ENCODE measurements around the gene MYBPHL. TPM values are rescaled to one million over a fixed set of nuclear protein-coding genes. Genes with fewer than 3 reads are reported as not detected.

The MYBPHL gene
- total and polyA plus RNA-seq, 2 of the 13 experiments (the other 11 are each of a cell fraction or from before 2014, with no cell fraction given) = 3.7 to 3.8 TPM

DNA sequence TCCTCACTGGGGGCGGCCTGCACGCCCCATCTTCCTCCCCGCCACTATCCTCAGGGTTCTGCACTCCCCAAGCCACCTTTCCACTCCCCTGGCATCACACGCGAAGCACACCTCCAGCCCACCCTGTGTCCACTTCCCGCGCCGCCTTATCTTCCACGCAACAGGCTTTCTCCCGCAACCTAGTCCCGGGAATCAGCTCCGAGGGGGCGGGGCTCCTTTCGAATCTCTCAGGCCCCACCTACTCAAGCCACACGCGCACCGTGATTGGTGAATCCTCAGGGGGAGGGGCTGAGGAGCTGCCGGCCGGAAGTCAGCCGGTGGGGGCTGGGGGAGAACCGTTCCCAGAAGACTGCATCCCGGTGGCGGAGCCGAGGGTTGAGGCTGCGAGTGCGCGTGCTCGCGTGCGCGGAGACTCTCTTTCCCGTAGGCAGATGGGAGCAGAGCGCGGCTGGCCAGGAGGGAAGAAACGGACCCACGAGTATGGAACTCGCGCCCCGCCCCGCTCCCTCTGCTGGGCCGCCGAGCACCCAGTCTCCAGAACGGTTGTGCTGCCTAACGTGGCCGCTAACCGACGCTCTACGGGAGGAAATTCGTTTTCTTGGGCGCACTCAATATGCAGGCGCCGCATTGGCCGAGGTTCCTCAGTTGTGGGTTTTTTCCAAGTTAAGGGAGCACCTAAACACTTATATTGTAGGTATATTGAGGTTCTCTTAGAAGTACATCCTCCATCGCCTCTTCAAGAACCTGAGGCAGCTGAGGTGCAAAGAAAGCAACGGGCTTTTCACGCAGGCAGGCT lies 23.7 kb downstream of the MYBPHL start, which contains the start of gene PSRC1 (continued):
- TF ChIP-seq, protein P1, sequence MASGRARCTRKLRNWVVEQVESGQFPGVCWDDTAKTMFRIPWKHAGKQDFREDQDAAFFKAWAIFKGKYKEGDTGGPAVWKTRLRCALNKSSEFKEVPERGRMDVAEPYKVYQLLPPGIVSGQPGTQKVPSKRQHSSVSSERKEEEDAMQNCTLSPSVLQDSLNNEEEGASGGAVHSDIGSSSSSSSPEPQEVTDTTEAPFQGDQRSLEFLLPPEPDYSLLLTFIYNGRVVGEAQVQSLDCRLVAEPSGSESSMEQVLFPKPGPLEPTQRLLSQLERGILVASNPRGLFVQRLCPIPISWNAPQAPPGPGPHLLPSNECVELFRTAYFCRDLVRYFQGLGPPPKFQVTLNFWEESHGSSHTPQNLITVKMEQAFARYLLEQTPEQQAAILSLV (CRISPR knock-in tag; IDR thresholded peaks at IDR 0.05; ENCODE audit: borderline replicate concordance) = no peak; the same call in 1 of the 2 replicates
- no peak for TF ChIP-seq ZNF567 (CRISPR knock-in tag; IDR thresholded peaks at IDR 0.05; ENCODE audit: borderline replicate concordance)
- TF ChIP-seq, protein P2, sequence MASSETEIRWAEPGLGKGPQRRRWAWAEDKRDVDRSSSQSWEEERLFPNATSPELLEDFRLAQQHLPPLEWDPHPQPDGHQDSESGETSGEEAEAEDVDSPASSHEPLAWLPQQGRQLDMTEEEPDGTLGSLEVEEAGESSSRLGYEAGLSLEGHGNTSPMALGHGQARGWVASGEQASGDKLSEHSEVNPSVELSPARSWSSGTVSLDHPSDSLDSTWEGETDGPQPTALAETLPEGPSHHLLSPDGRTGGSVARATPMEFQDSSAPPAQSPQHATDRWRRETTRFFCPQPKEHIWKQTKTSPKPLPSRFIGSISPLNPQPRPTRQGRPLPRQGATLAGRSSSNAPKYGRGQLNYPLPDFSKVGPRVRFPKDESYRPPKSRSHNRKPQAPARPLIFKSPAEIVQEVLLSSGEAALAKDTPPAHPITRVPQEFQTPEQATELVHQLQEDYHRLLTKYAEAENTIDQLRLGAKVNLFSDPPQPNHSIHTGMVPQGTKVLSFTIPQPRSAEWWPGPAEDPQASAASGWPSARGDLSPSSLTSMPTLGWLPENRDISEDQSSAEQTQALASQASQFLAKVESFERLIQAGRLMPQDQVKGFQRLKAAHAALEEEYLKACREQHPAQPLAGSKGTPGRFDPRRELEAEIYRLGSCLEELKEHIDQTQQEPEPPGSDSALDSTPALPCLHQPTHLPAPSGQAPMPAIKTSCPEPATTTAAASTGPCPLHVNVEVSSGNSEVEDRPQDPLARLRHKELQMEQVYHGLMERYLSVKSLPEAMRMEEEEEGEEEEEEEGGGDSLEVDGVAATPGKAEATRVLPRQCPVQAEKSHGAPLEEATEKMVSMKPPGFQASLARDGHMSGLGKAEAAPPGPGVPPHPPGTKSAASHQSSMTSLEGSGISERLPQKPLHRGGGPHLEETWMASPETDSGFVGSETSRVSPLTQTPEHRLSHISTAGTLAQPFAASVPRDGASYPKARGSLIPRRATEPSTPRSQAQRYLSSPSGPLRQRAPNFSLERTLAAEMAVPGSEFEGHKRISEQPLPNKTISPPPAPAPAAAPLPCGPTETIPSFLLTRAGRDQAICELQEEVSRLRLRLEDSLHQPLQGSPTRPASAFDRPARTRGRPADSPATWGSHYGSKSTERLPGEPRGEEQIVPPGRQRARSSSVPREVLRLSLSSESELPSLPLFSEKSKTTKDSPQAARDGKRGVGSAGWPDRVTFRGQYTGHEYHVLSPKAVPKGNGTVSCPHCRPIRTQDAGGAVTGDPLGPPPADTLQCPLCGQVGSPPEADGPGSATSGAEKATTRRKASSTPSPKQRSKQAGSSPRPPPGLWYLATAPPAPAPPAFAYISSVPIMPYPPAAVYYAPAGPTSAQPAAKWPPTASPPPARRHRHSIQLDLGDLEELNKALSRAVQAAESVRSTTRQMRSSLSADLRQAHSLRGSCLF (CRISPR knock-in tag; IDR thresholded peaks at IDR 0.05; ENCODE audit: borderline replicate concordance) = no peak
- TF ChIP-seq GPN1 (CRISPR knock-in tag; IDR thresholded peaks at IDR 0.05; ENCODE audit: borderline replicate concordance) = no peak
- TF ChIP-seq, protein P3, sequence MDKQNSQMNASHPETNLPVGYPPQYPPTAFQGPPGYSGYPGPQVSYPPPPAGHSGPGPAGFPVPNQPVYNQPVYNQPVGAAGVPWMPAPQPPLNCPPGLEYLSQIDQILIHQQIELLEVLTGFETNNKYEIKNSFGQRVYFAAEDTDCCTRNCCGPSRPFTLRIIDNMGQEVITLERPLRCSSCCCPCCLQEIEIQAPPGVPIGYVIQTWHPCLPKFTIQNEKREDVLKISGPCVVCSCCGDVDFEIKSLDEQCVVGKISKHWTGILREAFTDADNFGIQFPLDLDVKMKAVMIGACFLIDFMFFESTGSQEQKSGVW (CRISPR knock-in tag; IDR thresholded peaks at IDR 0.05; ENCODE audit: borderline replicate concordance) = no peak
- TF ChIP-seq, protein P4, sequence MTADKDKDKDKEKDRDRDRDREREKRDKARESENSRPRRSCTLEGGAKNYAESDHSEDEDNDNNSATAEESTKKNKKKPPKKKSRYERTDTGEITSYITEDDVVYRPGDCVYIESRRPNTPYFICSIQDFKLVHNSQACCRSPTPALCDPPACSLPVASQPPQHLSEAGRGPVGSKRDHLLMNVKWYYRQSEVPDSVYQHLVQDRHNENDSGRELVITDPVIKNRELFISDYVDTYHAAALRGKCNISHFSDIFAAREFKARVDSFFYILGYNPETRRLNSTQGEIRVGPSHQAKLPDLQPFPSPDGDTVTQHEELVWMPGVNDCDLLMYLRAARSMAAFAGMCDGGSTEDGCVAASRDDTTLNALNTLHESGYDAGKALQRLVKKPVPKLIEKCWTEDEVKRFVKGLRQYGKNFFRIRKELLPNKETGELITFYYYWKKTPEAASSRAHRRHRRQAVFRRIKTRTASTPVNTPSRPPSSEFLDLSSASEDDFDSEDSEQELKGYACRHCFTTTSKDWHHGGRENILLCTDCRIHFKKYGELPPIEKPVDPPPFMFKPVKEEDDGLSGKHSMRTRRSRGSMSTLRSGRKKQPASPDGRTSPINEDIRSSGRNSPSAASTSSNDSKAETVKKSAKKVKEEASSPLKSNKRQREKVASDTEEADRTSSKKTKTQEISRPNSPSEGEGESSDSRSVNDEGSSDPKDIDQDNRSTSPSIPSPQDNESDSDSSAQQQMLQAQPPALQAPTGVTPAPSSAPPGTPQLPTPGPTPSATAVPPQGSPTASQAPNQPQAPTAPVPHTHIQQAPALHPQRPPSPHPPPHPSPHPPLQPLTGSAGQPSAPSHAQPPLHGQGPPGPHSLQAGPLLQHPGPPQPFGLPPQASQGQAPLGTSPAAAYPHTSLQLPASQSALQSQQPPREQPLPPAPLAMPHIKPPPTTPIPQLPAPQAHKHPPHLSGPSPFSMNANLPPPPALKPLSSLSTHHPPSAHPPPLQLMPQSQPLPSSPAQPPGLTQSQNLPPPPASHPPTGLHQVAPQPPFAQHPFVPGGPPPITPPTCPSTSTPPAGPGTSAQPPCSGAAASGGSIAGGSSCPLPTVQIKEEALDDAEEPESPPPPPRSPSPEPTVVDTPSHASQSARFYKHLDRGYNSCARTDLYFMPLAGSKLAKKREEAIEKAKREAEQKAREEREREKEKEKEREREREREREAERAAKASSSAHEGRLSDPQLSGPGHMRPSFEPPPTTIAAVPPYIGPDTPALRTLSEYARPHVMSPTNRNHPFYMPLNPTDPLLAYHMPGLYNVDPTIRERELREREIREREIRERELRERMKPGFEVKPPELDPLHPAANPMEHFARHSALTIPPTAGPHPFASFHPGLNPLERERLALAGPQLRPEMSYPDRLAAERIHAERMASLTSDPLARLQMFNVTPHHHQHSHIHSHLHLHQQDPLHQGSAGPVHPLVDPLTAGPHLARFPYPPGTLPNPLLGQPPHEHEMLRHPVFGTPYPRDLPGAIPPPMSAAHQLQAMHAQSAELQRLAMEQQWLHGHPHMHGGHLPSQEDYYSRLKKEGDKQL (CRISPR knock-in tag; IDR thresholded peaks at IDR 0.05; ENCODE audit: low read depth) = peak; percentile 23; the same call in 1 of the 2 replicates
- TF ChIP-seq ARNTL (CRISPR knock-in tag; IDR thresholded peaks at IDR 0.05) = no peak; the same call in 1 of the 2 replicates
- TF ChIP-seq, protein P5, sequence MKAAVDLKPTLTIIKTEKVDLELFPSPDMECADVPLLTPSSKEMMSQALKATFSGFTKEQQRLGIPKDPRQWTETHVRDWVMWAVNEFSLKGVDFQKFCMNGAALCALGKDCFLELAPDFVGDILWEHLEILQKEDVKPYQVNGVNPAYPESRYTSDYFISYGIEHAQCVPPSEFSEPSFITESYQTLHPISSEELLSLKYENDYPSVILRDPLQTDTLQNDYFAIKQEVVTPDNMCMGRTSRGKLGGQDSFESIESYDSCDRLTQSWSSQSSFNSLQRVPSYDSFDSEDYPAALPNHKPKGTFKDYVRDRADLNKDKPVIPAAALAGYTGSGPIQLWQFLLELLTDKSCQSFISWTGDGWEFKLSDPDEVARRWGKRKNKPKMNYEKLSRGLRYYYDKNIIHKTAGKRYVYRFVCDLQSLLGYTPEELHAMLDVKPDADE (CRISPR knock-in tag; IDR thresholded peaks at IDR 0.05) = no peak; the same call in 1 of the 2 replicates
- TF ChIP-seq ZZZ3 (CRISPR knock-in tag; IDR thresholded peaks at IDR 0.05; ENCODE audit: borderline replicate concordance) = no peak; the same call in 1 of the 2 replicates
- TF ChIP-seq KLF15 (CRISPR knock-in tag; IDR thresholded peaks at IDR 0.05; ENCODE audit: borderline replicate concordance) = 0 out of 2 replicates have a peak, but pooled peaks have one; percentile 29
- no peak; the same call in 1 of the 2 replicates for TF ChIP-seq SRY (CRISPR knock-in tag; IDR thresholded peaks at IDR 0.05)
- peak; percentile 93 for TF ChIP-seq SRSF1 (optimal IDR thresholded peaks at IDR 0.05; ENCODE audit: low read depth, low read length)
- no peak for TF ChIP-seq FOSL1 (CRISPR knock-in tag; IDR thresholded peaks at IDR 0.05; ENCODE audit: borderline replicate concordance)
